Ishikawa (cell line): ENCODE data around the gene ARHGEF39.
A peak's percentile ranks its signal among the peaks of the same experiment; 100 is the strongest.

Experiments
- CEBPB ChIP-seq: IDR thresholded peaks from 2 replicates; pipeline ENCODE4 v1.6.1; 2012
- EP300 ChIP-seq: IDR thresholded peaks from 2 replicates; pipeline ENCODE4 v1.6.1; 2012; ENCODE audit warnings: borderline replicate concordance
- NFIC ChIP-seq: IDR thresholded peaks from 2 replicates; pipeline ENCODE4 v1.6.1; 2012
- RAD21 ChIP-seq: IDR thresholded peaks from 2 replicates; pipeline ENCODE4 v1.6.1; 2012; ENCODE audit warnings: low read depth
- TAF1 ChIP-seq: IDR thresholded peaks from 2 replicates; pipeline ENCODE4 v1.6.1; 2012; ENCODE audit warnings: low read depth, mild to moderate bottlenecking
- TEAD4 ChIP-seq: IDR thresholded peaks from 2 replicates; pipeline ENCODE4 v1.6.1; 2012
- TF ChIP-seq, protein P1 (sequence below): IDR thresholded peaks from 2 replicates; pipeline ENCODE4 v1.6.1; 2012
- TF ChIP-seq, protein P2 (sequence below): IDR thresholded peaks from 2 replicates; pipeline ENCODE4 v1.6.1; 2012
- TF ChIP-seq, protein P3 (sequence below): IDR thresholded peaks from 2 replicates; pipeline ENCODE4 v1.6.1; 2012; ENCODE audit warnings: low read depth, mild to moderate bottlenecking

DNA sequence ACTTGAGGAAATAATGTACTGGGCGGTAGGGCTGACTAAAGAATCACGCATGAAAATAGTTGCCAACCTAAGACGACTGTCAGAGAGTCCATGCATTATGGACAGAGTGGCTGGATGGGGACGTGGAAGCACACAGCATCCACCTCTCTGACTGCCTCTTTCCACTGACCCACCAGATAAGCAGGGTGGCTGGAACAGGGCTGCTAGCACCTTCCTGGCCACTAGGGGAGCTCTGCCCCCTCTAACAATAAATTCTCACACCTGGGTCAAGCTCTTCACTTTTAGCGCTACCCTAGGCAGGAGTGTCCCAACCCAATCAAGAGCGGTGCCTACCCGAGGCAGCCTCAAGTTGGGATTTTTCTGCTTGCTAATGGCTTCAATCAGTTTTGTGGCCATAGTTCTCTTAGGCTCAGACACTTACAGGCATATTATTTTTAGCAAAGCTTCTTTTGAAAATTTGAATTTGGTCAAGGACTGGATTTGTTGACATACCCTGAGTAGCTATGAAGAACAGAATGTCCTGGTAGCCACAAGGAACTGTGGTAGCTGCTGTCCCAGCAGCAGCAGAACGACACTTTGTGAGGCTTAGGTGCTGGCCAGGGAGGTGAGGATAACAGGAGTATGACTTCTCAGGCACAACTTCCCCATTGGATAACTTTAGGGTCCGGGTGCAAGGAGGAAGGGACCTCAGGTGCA is 31.7 kb upstream of the ARHGEF39 start:
- TF ChIP-seq TEAD4 (no peak), RAD21 (peak; percentile 63), TAF1 (no peak), NFIC (no peak), EP300 (no peak), CEBPB (no peak)
- TF ChIP-seq, protein P1, sequence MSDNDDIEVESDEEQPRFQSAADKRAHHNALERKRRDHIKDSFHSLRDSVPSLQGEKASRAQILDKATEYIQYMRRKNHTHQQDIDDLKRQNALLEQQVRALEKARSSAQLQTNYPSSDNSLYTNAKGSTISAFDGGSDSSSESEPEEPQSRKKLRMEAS = no peak
- TF ChIP-seq, protein P2, sequence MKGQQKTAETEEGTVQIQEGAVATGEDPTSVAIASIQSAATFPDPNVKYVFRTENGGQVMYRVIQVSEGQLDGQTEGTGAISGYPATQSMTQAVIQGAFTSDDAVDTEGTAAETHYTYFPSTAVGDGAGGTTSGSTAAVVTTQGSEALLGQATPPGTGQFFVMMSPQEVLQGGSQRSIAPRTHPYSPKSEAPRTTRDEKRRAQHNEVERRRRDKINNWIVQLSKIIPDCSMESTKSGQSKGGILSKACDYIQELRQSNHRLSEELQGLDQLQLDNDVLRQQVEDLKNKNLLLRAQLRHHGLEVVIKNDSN = no peak
- TF ChIP-seq, protein P3, sequence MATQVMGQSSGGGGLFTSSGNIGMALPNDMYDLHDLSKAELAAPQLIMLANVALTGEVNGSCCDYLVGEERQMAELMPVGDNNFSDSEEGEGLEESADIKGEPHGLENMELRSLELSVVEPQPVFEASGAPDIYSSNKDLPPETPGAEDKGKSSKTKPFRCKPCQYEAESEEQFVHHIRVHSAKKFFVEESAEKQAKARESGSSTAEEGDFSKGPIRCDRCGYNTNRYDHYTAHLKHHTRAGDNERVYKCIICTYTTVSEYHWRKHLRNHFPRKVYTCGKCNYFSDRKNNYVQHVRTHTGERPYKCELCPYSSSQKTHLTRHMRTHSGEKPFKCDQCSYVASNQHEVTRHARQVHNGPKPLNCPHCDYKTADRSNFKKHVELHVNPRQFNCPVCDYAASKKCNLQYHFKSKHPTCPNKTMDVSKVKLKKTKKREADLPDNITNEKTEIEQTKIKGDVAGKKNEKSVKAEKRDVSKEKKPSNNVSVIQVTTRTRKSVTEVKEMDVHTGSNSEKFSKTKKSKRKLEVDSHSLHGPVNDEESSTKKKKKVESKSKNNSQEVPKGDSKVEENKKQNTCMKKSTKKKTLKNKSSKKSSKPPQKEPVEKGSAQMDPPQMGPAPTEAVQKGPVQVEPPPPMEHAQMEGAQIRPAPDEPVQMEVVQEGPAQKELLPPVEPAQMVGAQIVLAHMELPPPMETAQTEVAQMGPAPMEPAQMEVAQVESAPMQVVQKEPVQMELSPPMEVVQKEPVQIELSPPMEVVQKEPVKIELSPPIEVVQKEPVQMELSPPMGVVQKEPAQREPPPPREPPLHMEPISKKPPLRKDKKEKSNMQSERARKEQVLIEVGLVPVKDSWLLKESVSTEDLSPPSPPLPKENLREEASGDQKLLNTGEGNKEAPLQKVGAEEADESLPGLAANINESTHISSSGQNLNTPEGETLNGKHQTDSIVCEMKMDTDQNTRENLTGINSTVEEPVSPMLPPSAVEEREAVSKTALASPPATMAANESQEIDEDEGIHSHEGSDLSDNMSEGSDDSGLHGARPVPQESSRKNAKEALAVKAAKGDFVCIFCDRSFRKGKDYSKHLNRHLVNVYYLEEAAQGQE = no peak
